ENCODE measurements around the gene GALNT16. TPM values are rescaled to one million over a fixed set of nuclear protein-coding genes. Genes with fewer than 3 reads are reported as not detected.

The GALNT16 gene
- polyA plus RNA-seq, 1 experiment, result 1.7 TPM

DNA sequence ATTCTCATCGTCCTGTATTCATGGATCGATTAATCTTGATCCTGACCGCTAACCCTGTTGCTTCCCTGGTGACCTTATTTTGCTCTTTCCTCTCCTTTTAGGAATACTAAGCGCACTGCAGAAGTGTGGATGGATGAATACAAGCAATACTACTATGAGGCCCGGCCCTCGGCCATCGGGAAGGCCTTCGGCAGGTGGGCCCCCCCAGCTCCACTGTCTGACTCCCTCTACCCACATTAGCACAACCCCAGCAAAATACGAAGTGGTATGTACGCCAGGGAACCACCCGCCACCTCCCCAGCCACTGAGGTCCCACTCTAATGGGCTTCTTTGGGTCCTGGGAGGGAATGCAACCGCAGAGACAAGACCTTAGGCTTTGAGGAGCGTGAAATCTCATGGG, 79.5 kb downstream of the GALNT16 start:
- TF ChIP-seq CTCF (IDR thresholded peaks at IDR 0.05; ENCODE audit: insufficient read depth, low read depth, low read length), result no peak
- Histone ChIP-seq H3K4me3 (ENCODE audit: low read depth, low read length) (no peak overlapping the region), H3K36me3 (ENCODE audit: control insufficient read depth, insufficient read depth, low read length) (no peaks in the 10 kb centered on the region), H3K27me3 (ENCODE audit: control insufficient read depth, insufficient read depth, low read length) (peaks cover 7% of the 10 kb centered on the region)
- ChIA-PET POLR2A (no interaction called here), CTCF (interaction anchor here (1.0 kb wide), 1 partner anchor 33 kb away, joined by 3 read pairs; no protein-coding TSS in a partner anchor)
- no peak for DNase-seq (ENCODE audit: low read depth)

- CTCF ChIA-PET, result interaction anchor here (0.9 to 1.6 kb wide), 3 partner anchors 8 to 101 kb away, joined by 3 to 6 read pairs (median 3); no protein-coding TSS in a partner anchor
Measured at GRCh38 chr14:69342928-69343525, 83.1 kb downstream of the GALNT16 start.

DNA sequence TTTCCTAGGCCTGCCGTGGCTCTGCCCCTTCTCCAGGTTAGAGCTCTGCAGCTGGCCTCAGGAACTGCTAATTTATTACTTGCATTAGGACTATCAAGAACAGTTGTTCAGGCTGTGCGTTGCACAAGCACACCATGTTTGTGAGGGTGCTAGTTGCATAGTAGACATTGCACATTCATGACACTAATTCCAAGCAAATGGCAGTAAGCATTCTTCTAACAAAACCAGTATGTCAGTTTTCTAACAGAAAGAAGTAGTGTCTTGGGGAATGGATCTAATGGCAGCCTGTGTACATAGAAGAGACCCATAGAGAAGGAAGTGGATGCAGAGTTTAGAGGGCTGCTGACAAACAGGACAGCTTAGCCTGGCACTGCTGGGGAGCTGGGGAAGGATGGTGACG, 84.2 kb downstream of the GALNT16 start:
- no peak for TF ChIP-seq CTCF (IDR thresholded peaks at IDR 0.05; ENCODE audit: insufficient read depth, low read depth, low read length)
- no peak for DNase-seq (ENCODE audit: low read depth)
- H3K4me3 ChIP-seq (ENCODE audit: low read depth, low read length), result no peak overlapping the region
- ChIA-PET CTCF (interaction anchor here (0.9 to 5.2 kb wide), 6 partner anchors 14 to 116 kb away, joined by 3 to 29 read pairs (median 4); no protein-coding TSS in a partner anchor), POLR2A (no interaction called here)
- H3K27me3 ChIP-seq (ENCODE audit: control insufficient read depth, insufficient read depth, low read length), result peaks cover 3% of the 10 kb centered on the region; the same call in 1 of the 2 replicates
- no peaks in the 10 kb centered on the region for H3K36me3 ChIP-seq (ENCODE audit: control insufficient read depth, insufficient read depth, low read length)

More at GRCh38 chr14:69342928-69343525, 83.1 kb downstream of the GALNT16 start:
- TF ChIP-seq CTCF (IDR thresholded peaks at IDR 0.05; ENCODE audit: insufficient read depth, low read depth, low read length), result no peak
- no peaks in the 10 kb centered on the region for H3K36me3 ChIP-seq (ENCODE audit: control insufficient read depth, insufficient read depth, low read length)
- H3K27me3 ChIP-seq (ENCODE audit: control insufficient read depth, insufficient read depth, low read length), result peaks cover 4% of the 10 kb centered on the region
- POLR2A ChIA-PET, result no interaction called here
- no peak for DNase-seq (ENCODE audit: low read depth)
- no peak overlapping the region for H3K4me3 ChIP-seq (ENCODE audit: low read depth, low read length)

GRCh38 chr14:69345402-69345801, 85.4 kb downstream of the GALNT16 start:
- no peak for TF ChIP-seq CTCF (IDR thresholded peaks at IDR 0.05; ENCODE audit: insufficient read depth, low read depth, low read length)
- POLR2A ChIA-PET, result no interaction called here

GRCh38 chr14:69346710-69347109, 86.8 kb downstream of the GALNT16 start:
- peak; percentile 84 for TF ChIP-seq CTCF (IDR thresholded peaks at IDR 0.05; ENCODE audit: insufficient read depth, low read depth, low read length)
- Histone ChIP-seq H3K27me3 (ENCODE audit: control insufficient read depth, insufficient read depth, low read length) (peaks cover 1% of the 10 kb centered on the region; the same call in 1 of the 2 replicates), H3K36me3 (ENCODE audit: control insufficient read depth, insufficient read depth, low read length) (no peaks in the 10 kb centered on the region), H3K4me3 (ENCODE audit: low read depth, low read length) (no peak overlapping the region)
- DNase-seq (ENCODE audit: low read depth), result no peak
- POLR2A ChIA-PET, result no interaction called here
- CTCF ChIA-PET, result interaction anchor here (0.7 to 5.2 kb wide), 25 partner anchors 8 to 217 kb away, joined by 3 to 31 read pairs (median 5); partner anchors contain the start of gene ERH

More at GRCh38 chr14:69345402-69345801, 85.4 kb downstream of the GALNT16 start:
- Histone ChIP-seq H3K4me3 (ENCODE audit: low read depth, low read length) (no peak overlapping the region), H3K27me3 (ENCODE audit: control insufficient read depth, insufficient read depth, low read length) (peaks cover 3% of the 10 kb centered on the region; the same call in 1 of the 2 replicates), H3K36me3 (ENCODE audit: control insufficient read depth, insufficient read depth, low read length) (no peaks in the 10 kb centered on the region)
- DNase-seq (ENCODE audit: low read depth), result no peak
- CTCF ChIA-PET, result interaction anchor here (0.6 to 5.2 kb wide), 11 partner anchors 9 to 114 kb away, joined by 3 to 31 read pairs (median 4); no protein-coding TSS in a partner anchor

All from BJ (cell line).